Hair follicle dermal papilla cell (primary cell): ENCODE measurements around the gene HOXA7. TPM values are rescaled to one million over a fixed set of nuclear protein-coding genes. Genes with fewer than 3 reads are reported as not detected.

Experiments used
- small RNA-seq: library from RNA; depleted of rRNA; stranded (forward); fragments of <200 nt; gene quantifications from one replicate; pipeline ENCODE3, GENCODE V24; 2012
- total RNA-seq: library from RNA; depleted of rRNA; stranded (reverse); fragments of >200 nt; gene quantifications from 2 replicates; pipeline ENCODE4 v1.2.3, GENCODE V29; 2012

HOXA7 gene
- not detected in 2 replicates for total RNA-seq

GRCh38 chr7:27156508-27156898 is at the start of gene HOXA7:
TSS of gene HOXA7 (minus strand) at chr7:27156675. CDS start at chr7:27156545, 130 bp downstream.

GRCh38 chr7:27199849-27200760 is 43.6 kb upstream of the HOXA7 start, which contains the start of gene HOXA13:
TSS of gene HOXA13 (minus strand) at chr7:27200091. CDS start at chr7:27200077, 14 bp downstream.

GRCh38 chr7:27185013-27185853 is 28.8 kb upstream of the HOXA7 start, which contains the start of gene HOXA11:
TSS of gene HOXA11 (minus strand) at chr7:27185232. CDS start at chr7:27185144, 88 bp downstream.

GRCh38 chr7:27173956-27174873 is 17.7 kb upstream of the HOXA7 start, which contains the start of gene HOXA10:
TSS of gene HOXA10 (minus strand) at chr7:27174320. CDS start at chr7:27174306, 14 bp downstream.

GRCh38 chr7:27165089-27165995 is 8.9 kb upstream of the HOXA7 start, which contains the start of gene HOXA9:
TSS of gene HOXA9 (minus strand) at chr7:27165537. CDS start at chr7:27165457, 80 bp downstream.

GRCh38 chr7:27151931-27152815 is 4.3 kb downstream of the HOXA7 start, which contains the start of gene HOXA3:
TSS of gene HOXA3 (minus strand) at chr7:27152583. CDS start at chr7:27110640, 41,943 bp downstream.

GRCh38 chr7:27147199-27148030 is 9.1 kb downstream of the HOXA7 start, which contains the start of gene HOXA6:
TSS of gene HOXA6 (minus strand) at chr7:27147774. CDS start at chr7:27147749, 25 bp downstream.

GRCh38 chr7:27143023-27143949 is 13.2 kb downstream of the HOXA7 start, which contains the start of gene HOXA5:
TSS of gene HOXA5 (minus strand) at chr7:27143681. CDS start at chr7:27143607, 74 bp downstream.

GRCh38 chr7:27130540-27131389 is 25.7 kb downstream of the HOXA7 start, which contains the start of gene HOXA4:
TSS of gene HOXA4 (minus strand) at chr7:27130757. CDS start at chr7:27130733, 24 bp downstream.

Small RNA genes lying within 50 kb of the gene (small RNA-seq; reads per million reads assigned to genes)
- not detected for gene AC004080.5
- not detected for gene RF02140
- not detected for gene RF02141

Other genes starting within 250 kb of the HOXA7 start
- under 0.01 TPM in 1 of 2 replicates, not detected in the other for gene HOXA1, start 60.7 kb downstream of the HOXA7 start, total RNA-seq
- 0.12 and 0.32 TPM in 2 replicates for gene HOXA2, start 54.0 kb downstream of the HOXA7 start, total RNA-seq
- gene HOXA4, start 25.9 kb downstream of the HOXA7 start, total RNA-seq = not detected in 2 replicates
- not detected in 2 replicates for gene HOXA5, start 13.0 kb downstream of the HOXA7 start, total RNA-seq
- gene HOXA6, start 8.9 kb downstream of the HOXA7 start, total RNA-seq = not detected in 2 replicates
- gene HOXA3, start 4.1 kb downstream of the HOXA7 start, total RNA-seq = not detected in 2 replicates
- gene HOXA9, start 8.9 kb upstream of the HOXA7 start, total RNA-seq = 0.36 TPM in 1 of 2 replicates, not detected in the other
- not detected in 2 replicates for gene HOXA10, start 17.6 kb upstream of the HOXA7 start, total RNA-seq
- gene HOXA11, start 28.6 kb upstream of the HOXA7 start, total RNA-seq = not detected in 2 replicates
- gene HOXA13, start 43.4 kb upstream of the HOXA7 start, total RNA-seq = not detected in 2 replicates
- gene EVX1, start 86.1 kb upstream of the HOXA7 start, total RNA-seq = not detected in 2 replicates